Mucosa of gallbladder (tissue), 1 donor: Measurements from ENCODE around the gene DPY19L1. TPM values are rescaled to one million over a fixed set of nuclear protein-coding genes. Genes with fewer than 3 reads are reported as not detected.
"Not testable (repeated sequence)": the region's sequence is repeated elsewhere in the genome, so short reads cannot be mapped to it uniquely, and the experiment has no call there.

Source experiments
- DNase-seq: peaks from one replicate; pipeline ENCODE4 v3.0.0-alpha.2; 2020; ENCODE audit warnings: low spot score
- total RNA-seq: library from RNA; stranded (reverse); gene quantifications from one replicate; pipeline ENCODE4 v1.2.1, GENCODE V29; 2021
- donor health status: DM: no; HTN: no; CAD: no.

The DPY19L1 gene
- total RNA-seq, 1 donor from 2014 or later, result 25.2 TPM

DNA sequence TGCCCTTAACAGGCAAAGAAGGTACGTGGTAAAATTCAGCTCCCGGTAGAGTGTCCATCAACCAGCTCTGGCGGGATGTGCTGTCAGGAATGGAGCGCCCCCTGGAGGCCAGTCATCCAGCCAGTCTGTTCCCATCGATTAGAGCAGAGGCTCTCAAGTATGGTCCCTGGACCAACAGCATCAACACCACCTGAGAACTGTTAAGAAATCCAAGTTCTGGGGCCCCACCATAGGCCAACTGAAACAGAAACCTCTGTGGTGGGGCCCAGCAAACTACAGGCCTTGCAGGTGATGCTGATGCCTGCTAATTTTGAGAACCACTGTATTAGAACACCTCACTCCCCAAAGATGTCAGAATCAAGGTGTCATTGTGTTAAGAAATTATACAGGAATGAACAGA, 109.2 kb downstream of the DPY19L1 start:
- DNase-seq, result peak; percentile 22

DNA sequence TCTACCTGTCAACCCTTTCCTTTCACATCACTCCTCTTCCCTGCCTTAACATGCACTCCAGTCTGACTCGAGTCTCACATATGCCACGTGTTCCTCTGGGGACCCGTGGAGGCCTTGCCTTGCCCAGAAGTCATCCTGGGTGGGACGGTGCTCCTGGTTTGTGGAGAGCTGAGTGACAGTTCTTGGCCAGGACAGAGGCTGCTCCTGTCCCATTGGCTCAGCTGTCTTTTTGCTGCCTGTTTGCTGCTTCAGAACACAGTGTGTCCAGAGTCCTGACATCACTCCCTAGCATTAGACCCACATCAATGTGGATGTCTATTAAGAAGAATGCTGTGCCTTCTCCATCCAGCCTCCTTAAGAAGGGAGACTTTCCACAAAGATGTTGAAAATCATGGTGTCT, 116.8 kb downstream of the DPY19L1 start:
- not testable (repeated sequence) for DNase-seq

DNA sequence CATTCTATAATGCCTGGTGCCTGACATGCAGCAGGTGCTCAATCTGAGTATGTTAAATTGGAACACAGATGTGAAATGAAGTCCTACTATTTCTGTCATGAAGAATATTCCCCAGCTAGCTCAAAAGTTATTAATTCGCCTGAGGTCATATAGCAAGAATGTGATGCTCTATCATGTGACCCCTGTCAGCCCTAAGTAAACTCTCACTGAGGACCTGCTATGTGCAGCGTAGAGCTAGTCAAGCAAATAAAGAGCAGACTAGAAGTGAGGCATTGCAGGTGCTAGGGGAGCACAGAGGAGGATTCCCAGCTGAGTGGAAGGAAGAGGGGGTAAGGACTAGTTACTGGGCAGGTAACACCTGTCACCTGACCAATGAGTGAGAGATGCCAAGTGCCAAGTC, 118.2 kb downstream of the DPY19L1 start:
- not testable (repeated sequence) for DNase-seq

DNA sequence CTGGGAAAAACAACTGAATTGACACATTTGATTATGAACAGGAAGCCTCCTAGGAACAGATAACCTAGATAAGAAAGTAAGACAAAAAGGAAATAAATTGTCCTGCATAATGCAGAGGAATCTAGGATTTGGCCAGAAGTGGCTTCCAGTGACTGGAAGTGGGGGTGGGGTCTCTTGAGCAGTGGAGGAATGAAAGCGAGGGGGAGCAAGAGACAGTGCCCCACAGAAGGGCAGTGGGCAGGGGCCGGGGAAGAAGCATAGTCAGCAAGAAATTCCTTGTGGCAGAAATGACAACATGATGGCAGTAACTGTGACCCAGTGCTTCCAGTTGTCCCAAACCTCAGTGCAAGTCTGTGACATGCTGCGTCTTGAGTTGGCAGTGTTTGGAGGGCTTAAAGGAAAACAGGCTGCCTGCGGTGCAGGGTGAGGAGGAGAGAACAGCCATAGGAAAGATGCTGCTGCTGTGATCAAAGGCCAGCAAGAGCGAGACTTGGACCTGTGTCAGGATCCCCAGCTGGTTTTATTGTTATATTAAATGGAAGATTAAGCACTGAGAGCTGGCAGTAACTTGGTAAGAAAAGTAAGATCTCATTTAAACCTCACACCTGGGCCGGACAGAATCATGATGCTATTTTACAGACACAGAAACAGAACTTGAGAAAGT, 119.0 kb downstream of the DPY19L1 start:
- not testable (repeated sequence) for DNase-seq

DNA sequence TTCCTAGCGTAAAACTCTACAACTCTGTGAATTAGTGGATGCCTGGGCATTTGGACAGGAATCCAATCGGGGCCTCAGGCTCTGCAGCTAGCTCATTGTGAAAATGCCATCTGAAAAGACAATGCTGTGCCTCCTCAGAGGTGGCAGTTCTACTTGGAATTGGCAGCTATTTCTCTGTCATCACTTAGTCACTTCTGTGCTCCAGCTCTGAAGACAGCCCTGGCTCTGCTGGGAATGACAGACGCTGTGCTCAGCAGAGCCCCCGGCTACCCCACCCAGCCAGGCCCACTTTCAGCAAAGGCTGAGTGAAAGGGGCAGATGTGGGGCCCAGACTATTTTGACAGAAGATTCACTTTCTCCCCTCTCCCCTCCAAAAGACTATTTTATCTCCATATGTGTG, 119.8 kb downstream of the DPY19L1 start:
- not testable (repeated sequence) for DNase-seq

DNA sequence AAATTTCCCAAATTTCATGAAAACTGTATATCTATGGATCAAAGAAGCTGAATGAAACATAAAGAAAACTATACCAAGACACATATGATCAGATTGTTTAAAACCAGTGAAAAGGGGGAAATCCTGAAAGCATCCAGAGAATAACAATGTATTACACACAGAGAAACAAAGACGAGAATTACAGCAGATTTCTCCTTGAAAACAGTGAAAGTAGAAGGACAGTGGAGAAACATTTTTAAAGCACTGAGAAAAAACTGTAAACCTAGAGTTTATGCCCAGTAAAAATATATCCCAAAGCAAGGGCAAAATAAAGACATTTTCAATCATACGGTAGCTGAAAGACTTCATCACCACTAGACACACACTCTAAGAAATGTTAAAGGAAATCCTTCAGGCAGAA, 121.0 kb downstream of the DPY19L1 start:
- no peak for DNase-seq

DNA sequence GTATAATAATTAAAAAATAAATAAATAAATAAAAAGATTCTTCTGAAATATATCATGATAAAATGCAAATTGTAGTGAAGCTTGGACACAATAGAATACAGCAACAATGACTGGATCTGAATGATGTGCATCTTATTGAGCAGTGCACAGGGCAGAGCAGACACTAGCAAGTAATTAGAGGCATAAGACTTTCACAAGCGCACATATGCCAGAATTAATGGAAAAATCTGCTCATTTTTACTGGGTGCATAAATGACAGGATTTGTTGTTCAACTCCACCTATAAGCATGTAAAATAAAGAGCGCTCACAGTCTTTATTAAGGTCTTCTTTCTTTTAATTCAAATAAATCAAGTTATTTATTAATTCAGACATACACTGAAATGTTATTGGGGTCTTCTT, 125.0 kb downstream of the DPY19L1 start:
- no peak for DNase-seq

DNA sequence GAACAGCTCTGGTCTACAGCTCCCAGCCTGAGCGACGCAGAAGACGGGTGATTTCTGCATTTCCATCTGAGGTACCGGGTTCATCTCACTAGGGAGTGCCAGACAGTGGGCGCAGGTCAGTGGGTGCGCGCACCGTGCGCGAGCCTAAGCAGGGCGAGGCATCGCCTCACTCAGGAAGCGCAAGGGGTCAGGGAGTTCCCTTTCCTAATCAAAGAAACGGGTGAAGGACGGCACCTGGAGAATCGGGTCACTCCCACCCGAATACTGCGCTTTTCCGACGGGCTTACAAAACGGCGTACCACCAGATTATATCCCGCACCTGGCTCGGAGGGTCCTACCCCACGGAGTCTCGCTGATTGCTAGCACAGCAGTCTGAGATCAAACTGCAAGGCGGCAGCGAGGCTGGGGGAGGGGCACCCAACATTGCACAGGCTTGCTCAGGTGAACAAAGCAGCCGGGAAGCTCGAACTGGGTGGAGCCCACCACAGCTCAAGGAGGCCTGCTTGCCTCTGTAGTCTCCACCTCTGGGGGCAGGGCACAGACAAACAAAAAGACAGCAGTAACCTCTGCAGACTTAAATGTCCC, 130.9 kb downstream of the DPY19L1 start:
- DNase-seq, result not testable (repeated sequence)

DNA sequence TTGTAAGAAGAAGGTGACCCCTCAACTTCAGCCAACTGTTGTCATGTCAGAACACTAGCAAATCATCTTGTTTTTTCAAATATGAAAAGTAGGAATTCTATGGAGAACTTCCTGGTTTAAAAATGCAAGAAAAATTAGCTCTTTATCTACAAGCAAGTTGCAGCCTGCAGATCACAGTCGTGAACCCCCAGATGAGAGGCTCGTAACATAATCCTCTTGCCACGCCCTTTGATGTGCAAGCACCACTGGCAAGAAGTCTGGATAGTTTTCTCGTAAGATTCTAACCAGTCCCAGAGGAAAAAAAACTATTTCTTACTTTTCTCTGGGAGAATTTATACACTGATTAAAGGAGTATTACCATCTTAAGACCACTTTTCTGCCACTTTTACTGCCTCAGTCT, 132.3 kb downstream of the DPY19L1 start:
- DNase-seq, result no peak

DNA sequence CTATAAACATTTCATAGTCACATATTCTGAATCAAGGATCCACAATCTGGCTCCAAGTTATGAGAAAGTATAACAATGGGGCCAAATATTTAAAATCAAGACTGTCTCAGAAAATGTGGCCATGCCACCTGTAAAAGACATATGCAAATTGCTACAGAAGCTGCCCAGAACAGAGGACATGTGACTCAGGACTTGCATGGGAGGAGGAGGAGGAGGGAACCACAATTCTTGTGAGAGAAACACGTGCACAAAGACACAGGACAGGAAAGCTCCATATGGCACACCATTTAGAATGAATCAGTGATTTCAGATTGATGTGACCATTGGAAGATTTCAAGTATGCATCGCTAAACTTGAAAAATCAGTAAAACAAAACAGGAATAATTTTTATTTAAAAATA, 133.4 kb downstream of the DPY19L1 start:
- not testable (repeated sequence) for DNase-seq

DNA sequence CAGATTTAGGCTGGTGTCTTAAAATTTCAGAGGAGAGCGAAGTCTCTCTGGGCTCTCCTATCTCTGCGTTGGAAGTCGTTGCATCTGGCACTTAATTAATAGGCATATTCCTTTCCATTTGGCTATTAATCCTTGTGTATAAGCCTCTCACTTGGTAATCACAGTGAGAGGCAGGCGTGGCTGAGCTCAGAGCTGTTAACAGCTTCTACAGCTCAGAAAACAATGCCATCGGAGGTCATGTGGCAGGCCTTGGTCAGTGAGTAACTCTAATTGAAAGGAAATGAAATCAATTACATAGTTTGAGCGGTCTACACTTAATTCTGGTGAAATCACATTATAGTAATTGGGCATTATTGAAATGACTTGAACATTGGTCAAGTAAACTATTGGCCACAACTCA, 135.1 kb downstream of the DPY19L1 start:
- no peak for DNase-seq

DNA sequence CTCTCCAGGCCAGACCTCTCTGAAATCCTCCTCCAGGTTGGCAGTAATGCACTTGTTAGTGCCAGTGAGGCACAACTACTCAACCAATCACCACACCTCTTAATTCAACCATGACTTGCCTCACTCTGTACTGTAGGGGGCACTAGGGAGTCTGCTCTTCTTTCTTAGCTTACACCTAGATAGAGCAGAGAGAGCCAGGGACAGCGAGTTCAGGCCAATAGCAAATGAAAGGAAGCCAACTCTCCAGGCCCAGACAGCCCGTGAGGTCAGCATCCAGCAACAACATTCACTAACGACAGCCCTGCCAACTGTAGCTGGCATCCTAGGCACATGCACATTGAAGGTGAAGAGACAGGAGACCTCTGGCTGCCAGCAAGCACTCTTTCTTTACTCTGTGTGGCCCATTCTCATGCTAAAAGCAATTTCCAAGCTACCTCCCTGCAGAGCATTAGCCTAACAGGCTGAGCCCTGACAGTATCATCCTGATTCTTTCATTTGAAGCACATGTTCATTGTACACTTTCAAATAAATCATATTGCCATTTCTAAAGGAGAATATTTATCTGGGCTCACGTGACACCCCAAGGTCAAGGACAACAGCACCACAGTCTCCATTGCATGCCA, 136.3 kb downstream of the DPY19L1 start:
- no peak for DNase-seq

DNA sequence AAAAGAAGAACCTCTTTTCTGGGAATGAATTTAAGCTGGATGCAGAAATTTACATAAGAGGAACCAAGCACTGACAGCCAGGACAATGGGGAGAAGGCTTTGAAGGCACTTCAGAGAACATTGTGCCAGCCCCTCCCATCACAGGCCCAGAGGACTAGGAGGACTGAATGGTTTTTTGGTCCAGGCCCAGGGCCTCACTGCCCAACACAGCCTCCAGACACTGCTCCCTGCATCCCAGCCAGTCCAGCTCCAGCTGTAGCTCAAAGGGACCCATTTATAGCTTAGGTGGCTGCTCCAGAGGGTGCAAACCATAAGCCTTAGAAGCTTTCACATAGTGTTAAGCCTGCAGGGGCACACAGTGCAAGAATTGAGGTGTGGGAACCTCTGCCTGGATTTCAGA, 142.1 kb downstream of the DPY19L1 start:
- DNase-seq, result no peak

DNA sequence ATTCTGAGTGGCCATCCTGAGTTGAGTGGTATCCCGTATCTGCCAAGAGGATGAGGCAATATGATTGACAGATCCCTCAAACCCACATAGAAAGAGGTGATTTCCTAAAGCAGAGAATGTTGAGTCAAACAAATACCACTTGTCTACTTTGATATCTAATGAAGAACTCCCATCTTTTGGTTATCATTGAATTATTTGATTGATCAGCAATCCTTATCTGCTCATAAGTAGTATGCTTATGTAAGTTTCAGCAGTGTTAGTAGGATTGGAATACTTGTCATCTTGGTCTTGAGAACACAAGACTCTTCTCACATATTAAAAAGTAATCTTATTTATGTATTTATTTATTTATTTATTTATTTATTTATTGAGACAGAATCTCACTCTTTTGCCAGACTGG, 147.3 kb downstream of the DPY19L1 start:
- no peak for DNase-seq

DNA sequence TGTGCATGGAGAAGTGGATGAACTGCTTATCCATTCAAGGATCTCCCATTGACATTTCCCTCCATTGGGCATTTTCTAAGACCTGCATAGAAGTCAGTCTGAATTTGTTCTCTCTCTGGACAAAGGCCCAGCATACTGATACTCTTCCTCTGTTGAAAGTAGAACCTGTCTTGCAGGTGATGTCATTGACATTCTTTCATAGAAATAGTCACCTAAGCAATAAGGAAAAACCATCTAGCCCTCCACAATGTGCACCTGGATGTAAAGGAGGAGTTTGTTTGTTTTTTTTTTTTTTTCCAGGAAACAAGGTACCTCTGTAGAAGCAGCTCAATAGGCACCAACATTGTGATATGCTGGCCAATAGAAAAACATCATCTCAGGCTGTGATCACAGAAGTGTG, 150.4 kb downstream of the DPY19L1 start:
- no peak for DNase-seq

DNA sequence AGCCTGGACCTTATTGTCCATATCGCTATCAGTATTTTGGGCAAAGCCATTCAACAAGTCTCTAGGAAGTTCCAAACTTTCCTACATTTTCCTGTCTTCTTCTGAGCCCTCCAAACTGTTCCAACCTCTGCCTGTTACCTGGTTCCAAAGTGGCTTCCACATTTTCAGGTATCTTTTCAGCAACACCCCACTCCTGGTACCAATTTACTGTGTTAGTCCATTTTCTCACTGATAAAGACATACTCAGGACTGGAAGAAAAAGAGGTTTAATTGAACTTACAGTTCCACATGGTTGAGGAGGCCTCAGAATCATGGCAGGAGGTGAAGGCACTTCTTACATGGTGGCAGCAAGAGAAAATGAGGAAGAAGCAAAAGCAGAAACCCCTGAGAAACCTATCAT, 153.4 kb downstream of the DPY19L1 start:
- DNase-seq, result not testable (repeated sequence)

DNA sequence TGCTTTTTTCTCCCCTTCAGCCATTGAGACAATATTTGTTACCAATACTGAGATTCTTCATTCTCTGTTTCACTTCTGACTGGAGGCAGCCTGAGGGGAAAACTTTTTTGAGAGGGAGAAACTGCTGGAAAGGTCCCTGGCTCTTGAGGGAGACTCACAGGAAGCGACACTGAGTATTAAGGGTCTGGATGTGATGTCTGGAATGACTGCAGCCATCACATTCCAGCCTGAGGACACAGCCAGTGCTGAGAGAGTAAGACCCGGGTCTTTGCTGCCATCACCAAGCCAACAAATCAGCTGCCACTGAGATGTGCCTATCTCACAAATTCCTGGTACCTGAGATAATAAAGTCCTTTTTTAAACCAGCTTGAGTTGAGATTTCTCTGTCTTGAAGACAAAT, 157.4 kb downstream of the DPY19L1 start:
- no peak for DNase-seq

DNA sequence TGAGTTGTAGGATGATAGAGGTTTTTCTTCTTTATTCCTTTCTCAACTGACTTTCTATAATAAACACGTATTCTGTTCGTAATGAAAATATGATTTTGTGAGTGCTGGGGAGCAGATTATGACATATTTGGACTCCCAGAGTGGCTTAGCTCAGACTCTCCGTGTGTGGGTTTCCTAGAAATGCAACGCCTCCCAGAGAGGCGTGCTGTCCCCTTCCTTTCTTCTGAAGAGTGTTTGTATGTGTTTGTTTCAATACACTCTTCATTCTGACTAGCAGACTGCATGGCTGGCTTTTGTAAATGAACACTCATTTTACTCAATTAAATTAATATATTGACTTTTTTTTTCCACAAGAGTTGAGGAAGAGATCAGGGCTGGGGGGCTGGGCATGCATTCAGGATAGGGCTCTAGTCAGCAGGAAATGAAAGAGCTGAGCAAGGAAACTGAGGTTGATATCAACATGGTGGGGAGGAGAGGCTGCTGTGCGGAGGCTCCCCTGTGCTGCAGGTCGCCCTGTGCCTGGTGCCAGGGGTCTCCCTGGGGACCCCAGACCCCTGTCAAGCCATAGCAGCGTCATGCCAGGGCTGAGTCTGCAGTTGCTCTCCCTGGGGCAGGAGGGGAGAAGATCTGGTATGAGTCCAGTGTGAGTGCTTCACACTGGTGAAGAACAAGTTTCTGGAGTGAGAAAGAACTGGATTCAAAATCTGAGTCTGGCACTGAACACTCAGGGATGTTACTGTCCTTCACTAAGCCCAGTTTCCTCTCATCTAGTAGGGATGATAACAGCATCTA, 158.1 kb downstream of the DPY19L1 start:
- DNase-seq, result not testable (repeated sequence)
